ENCODE results near the gene ST6GALNAC5.

ST6GALNAC5 gene

GRCh38 chr1:77039111-77039510 is 171.8 kb downstream of the ST6GALNAC5 start (continued):
- TF ChIP-seq ZNF518A (tag by site-specific recombination; conservative IDR thresholded peaks at IDR 0.05; ENCODE audit: low read depth) = no peak
- TF ChIP-seq, protein P1, sequence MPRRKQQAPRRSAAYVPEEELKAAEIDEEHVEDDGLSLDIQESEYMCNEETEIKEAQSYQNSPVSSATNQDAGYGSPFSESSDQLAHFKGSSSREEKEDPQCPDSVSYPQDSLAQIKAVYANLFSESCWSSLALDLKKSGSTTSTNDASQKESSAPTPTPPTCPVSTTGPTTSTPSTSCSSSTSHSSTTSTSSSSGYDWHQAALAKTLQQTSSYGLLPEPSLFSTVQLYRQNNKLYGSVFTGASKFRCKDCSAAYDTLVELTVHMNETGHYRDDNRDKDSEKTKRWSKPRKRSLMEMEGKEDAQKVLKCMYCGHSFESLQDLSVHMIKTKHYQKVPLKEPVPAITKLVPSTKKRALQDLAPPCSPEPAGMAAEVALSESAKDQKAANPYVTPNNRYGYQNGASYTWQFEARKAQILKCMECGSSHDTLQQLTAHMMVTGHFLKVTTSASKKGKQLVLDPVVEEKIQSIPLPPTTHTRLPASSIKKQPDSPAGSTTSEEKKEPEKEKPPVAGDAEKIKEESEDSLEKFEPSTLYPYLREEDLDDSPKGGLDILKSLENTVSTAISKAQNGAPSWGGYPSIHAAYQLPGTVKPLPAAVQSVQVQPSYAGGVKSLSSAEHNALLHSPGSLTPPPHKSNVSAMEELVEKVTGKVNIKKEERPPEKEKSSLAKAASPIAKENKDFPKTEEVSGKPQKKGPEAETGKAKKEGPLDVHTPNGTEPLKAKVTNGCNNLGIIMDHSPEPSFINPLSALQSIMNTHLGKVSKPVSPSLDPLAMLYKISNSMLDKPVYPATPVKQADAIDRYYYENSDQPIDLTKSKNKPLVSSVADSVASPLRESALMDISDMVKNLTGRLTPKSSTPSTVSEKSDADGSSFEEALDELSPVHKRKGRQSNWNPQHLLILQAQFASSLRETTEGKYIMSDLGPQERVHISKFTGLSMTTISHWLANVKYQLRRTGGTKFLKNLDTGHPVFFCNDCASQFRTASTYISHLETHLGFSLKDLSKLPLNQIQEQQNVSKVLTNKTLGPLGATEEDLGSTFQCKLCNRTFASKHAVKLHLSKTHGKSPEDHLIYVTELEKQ (tag by site-specific recombination; IDR thresholded peaks at IDR 0.05; ENCODE audit: borderline replicate concordance) = no peak

DNA sequence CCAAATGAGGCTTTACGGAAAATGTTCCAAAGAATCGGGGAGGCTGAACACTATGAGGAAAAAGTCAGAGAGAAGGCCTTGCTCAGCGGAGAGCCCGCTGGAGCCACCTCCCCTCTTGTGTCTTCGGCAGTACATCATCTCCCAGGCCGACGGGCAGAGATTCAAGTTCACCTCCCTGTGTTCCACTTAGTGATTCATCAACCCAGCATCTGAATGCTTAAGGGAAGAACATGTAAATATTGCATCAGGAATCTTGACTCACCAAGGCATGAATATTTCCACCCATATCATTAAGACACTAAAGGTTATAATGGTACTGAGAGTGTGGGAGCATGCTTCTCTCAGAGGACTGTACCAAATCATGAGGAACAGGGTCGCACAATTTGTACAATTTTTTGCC is 172.5 kb downstream of the ST6GALNAC5 start:
- TF ChIP-seq ZIC2 (tag by site-specific recombination; IDR thresholded peaks at IDR 0.05) (no peak), ZNF558 (tag by site-specific recombination; IDR thresholded peaks at IDR 0.05) (no peak), ZNF266 (tag by site-specific recombination; IDR thresholded peaks at IDR 0.05; ENCODE audit: low read depth) (no peak), ELK4 (IDR thresholded peaks at IDR 0.05; ENCODE audit: borderline replicate concordance, low read depth, low read length) (no peak), SP2 (tag by site-specific recombination; IDR thresholded peaks at IDR 0.05) (no peak), ZNF510 (tag by site-specific recombination; IDR thresholded peaks at IDR 0.05; ENCODE audit: insufficient replicate concordance) (no peak), BCL11B (tag by site-specific recombination; IDR thresholded peaks at IDR 0.05; ENCODE audit: low read depth) (no peak), ZBTB8A (tag by site-specific recombination; IDR thresholded peaks at IDR 0.05) (no peak), ZNF394 (tag by site-specific recombination; IDR thresholded peaks at IDR 0.05; ENCODE audit: borderline replicate concordance) (no peak), ZNF433 (tag by site-specific recombination; IDR thresholded peaks at IDR 0.05; ENCODE audit: low read depth) (no peak), BCL11A (tag by site-specific recombination; IDR thresholded peaks at IDR 0.05; ENCODE audit: low read depth) (no peak), ZNF133 (tag by site-specific recombination; IDR thresholded peaks at IDR 0.05) (no peak), OVOL3 (tag by site-specific recombination; IDR thresholded peaks at IDR 0.05) (no peak), ZNF140 (tag by site-specific recombination; IDR thresholded peaks at IDR 0.05) (no peak), ZFP69B (tag by site-specific recombination; IDR thresholded peaks at IDR 0.05) (no peak), ZXDB (tag by site-specific recombination; IDR thresholded peaks at IDR 0.05) (no peak), ZNF548 (tag by site-specific recombination; IDR thresholded peaks at IDR 0.05) (no peak)
- TF ChIP-seq, protein P2, sequence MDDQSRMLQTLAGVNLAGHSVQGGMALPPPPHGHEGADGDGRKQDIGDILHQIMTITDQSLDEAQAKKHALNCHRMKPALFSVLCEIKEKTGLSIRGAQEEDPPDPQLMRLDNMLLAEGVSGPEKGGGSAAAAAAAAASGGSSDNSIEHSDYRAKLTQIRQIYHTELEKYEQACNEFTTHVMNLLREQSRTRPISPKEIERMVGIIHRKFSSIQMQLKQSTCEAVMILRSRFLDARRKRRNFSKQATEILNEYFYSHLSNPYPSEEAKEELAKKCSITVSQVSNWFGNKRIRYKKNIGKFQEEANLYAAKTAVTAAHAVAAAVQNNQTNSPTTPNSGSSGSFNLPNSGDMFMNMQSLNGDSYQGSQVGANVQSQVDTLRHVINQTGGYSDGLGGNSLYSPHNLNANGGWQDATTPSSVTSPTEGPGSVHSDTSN (CRISPR knock-in tag; IDR thresholded peaks at IDR 0.05) = no peak
- POLR2A ChIA-PET = no interaction called here
- Histone ChIP-seq H3K36me3 (ENCODE audit: control insufficient read depth in 2 of 2, insufficient read depth in 1 of 2, low read length in 2 of 2) (no peaks in the 10 kb centered on the region), H3K9me3 (ENCODE audit: control insufficient read depth, insufficient read depth, low read depth, low read length) (no peaks in the 10 kb centered on the region), H3K27ac (ENCODE audit: extremely low read depth, low read depth, low read length) (no peak overlapping the region), H3K4me1 (ENCODE audit: control insufficient read depth, insufficient read depth, low read length) (no peaks in the 10 kb centered on the region), H3K4me3 (ENCODE audit: low read depth, low read length) (no peak overlapping the region)
- CTCF ChIA-PET = no interaction called here
